Effector CD8-positive, alpha-beta T cell (primary cell): ENCODE data around the gene MSX2.

Experiments
- DNase-seq: peaks from one replicate; lab custom pipeline; 2025; lab: John Stamatoyannopoulos, UW

Gene MSX2

GRCh38 chr5:174718880-174719610 lies 5.3 kb upstream of the MSX2 start:
- no peak for DNase-seq

GRCh38 chr5:174719793-174720611 lies 4.4 kb upstream of the MSX2 start:
- no peak for DNase-seq

- no peak for DNase-seq
Observed at GRCh38 chr5:174720612-174721529, 3.5 kb upstream of the MSX2 start.

- no peak for DNase-seq
Observed at GRCh38 chr5:174721530-174722432, 2.6 kb upstream of the MSX2 start.

- DNase-seq, result no peak
Observed at GRCh38 chr5:174722500-174722899, 1.9 kb upstream of the MSX2 start.

GRCh38 chr5:174723315-174723978 lies 935 bp upstream of the MSX2 start:
- no peak for DNase-seq

GRCh38 chr5:174723979-174724483 lies 351 bp upstream of the MSX2 start:
- no peak for DNase-seq

- no peak for DNase-seq
Observed at GRCh38 chr5:174725261-174725990, 1.0 kb downstream of the MSX2 start.

- no peak for DNase-seq
Observed at GRCh38 chr5:174725991-174726601, 1.7 kb downstream of the MSX2 start.

GRCh38 chr5:174726916-174727793 lies 2.8 kb downstream of the MSX2 start:
- no peak for DNase-seq

GRCh38 chr5:174727794-174728680 lies 3.7 kb downstream of the MSX2 start:
- DNase-seq, result no peak

GRCh38 chr5:174729075-174729680 lies 4.8 kb downstream of the MSX2 start:
- no peak for DNase-seq

GRCh38 chr5:174731214-174732035 lies 7.0 kb downstream of the MSX2 start:
- no peak for DNase-seq

GRCh38 chr5:174732036-174733020 lies 7.9 kb downstream of the MSX2 start:
- DNase-seq, result no peak
